Vagina (tissue), 2 donors: ENCODE measurements around the gene LMO3.

Experiments
- CTCF ChIP-seq, 3 experiments: fragments of 450-650 bp in 2 of 3; fragments of 200-600 bp in 1 of 3; sonication (generic) in 1 of 3; IDR thresholded peaks; one replicate each; pipeline ENCODE4 v1.5.1; 2017 to 2019; ENCODE audit warnings: antibody characterized with exemption in 3 of 3, mild to moderate bottlenecking in 2 of 3, moderate library complexity in 2 of 3
- POLR2A ChIP-seq, 2 donors: fragments of 450-650 bp; IDR thresholded peaks; one replicate each; pipeline ENCODE4 v1.6.1; 2017; ENCODE audit warnings: antibody characterized with exemption in 2 of 2, mild to moderate bottlenecking in 2 of 2, moderate library complexity in 2 of 2
- POLR2AphosphoS5 ChIP-seq, 2 donors: sonication (generic); formaldehyde crosslinking; IDR thresholded peaks; one replicate each; pipeline ENCODE4 v1.9.0; 2017; ENCODE audit warnings: antibody characterized with exemption in 2 of 2, mild to moderate bottlenecking in 2 of 2, low read depth in 1 of 2; ENCODE audit not compliant: insufficient read depth in 1 of 2

DNA sequence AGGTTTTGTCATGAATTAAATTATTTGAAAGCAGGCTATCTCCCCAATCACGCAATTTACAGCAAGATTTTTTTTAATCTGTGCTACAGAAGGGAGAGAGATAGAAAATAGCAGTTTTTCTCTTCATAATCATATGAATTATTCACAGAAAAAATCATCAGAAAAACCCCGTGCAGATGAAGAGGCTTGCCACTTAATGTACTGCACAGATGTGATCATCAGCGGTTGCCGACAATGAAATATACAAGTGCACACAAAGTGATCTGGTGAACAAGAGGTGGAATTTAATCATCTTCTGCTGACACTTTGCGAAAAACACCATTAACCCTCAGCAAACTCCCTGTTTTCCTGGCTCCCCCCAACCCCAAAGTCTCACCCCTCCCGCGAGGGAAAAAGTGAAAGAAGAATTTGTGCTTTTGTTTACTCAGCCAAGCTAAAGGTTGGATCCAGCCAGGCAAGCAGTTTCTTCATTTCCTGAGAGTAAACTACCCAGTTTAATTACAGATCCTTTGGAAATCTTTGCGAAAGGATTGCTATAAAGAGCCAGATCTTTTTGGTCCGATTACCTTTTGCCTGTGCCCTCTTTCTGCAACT is 3.1 kb upstream of the LMO3 start:
- no peak for TF ChIP-seq CTCF (IDR thresholded peaks at IDR 0.05)
- no peak for TF ChIP-seq POLR2A (IDR thresholded peaks at IDR 0.05)
- TF ChIP-seq POLR2AphosphoS5 (IDR thresholded peaks at IDR 0.05; ENCODE audit: insufficient read depth in 1 of 2, low read depth in 1 of 2) = no peak
